ENCODE results near the gene GJA4.

Gene GJA4

DNA sequence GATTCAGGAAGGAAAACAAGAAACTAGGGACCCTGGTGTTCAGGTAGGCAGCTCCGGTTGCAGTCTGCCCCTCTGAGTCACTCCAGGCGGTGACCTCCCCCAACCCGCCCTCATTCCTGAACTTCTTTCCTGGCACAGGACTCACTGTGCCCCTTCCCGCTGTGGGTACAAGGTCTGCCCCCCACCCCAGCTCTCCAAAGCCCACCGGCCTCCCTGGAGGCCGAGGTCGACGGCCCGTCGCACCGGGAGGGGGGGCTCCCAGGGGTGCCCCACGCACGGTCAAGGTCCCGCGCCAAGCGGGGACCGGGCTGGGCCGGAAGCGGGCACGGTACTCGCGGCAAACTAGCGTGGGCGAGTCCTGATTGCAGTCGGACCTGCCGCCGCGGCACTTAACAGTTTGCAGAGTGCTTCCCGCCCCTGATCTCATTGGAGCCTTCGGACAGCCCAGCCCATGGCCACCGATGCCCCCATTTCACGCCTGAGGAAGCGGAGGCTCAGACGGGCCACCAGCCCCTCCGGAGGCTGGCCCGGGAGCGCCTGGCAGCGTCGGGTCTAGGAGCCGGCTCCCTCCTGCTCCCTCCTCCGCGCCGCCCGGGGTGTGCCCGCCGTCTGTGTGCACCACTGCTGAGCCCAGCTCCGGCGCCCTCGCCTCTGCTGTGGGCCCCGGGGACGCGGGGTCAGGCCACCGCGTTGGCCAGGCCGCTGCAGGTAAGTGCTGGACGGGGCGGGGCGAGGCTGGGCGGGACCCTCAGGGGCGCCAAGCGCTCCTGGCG lies 11.5 kb upstream of the GJA4 start, which contains the start of gene GJB3:
TSS of gene GJB3 (plus strand) at position 144 of the 773 bp plus-strand sequence. CDS start 3,549 bp downstream, outside the sequence.
- DNase-seq (ENCODE audit: low read depth, low spot score): no peak
- TF ChIP-seq, protein P1, sequence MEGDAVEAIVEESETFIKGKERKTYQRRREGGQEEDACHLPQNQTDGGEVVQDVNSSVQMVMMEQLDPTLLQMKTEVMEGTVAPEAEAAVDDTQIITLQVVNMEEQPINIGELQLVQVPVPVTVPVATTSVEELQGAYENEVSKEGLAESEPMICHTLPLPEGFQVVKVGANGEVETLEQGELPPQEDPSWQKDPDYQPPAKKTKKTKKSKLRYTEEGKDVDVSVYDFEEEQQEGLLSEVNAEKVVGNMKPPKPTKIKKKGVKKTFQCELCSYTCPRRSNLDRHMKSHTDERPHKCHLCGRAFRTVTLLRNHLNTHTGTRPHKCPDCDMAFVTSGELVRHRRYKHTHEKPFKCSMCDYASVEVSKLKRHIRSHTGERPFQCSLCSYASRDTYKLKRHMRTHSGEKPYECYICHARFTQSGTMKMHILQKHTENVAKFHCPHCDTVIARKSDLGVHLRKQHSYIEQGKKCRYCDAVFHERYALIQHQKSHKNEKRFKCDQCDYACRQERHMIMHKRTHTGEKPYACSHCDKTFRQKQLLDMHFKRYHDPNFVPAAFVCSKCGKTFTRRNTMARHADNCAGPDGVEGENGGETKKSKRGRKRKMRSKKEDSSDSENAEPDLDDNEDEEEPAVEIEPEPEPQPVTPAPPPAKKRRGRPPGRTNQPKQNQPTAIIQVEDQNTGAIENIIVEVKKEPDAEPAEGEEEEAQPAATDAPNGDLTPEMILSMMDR (IDR thresholded peaks at IDR 0.05; ENCODE audit: low read depth, low read length): no peak
- in situ Hi-C loops (cut with HindIII; ENCODE audit: low sequenced_read_pairs): no loop called here
- no peak within 1 kb of the TSS for H3K4me3 ChIP-seq (ENCODE audit: low read depth, low read length)

DNA sequence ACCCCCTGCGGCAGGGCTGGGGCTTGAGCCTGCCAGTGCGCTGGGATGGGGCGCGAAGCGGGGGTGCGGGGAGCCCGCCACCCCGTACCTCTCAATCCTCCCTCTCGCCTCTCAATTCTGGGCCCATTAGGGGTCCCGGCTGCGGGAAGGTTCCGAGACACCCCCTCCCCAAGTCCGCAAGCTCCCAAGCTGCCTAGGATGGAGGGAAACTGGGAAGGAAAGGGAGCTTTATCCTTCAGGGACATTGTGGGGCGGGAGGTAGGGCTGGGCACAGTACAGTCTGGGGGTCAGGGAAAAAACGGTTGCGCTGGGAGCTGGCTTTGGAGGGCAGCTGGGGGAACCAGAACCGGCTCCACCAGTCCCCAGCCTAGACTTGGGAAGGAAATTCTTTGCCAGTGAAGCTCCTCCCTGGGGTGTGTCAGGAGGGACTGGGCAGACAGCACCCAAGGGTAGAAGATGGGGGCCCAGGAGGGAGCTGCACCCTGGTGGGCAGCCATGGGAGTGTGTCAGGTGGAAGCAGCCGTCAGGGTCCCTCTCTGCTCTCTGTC lies 10.9 kb upstream of the GJA4 start:
- no peak for DNase-seq (ENCODE audit: low read depth, low spot score)
- TF ChIP-seq, protein P1 (IDR thresholded peaks at IDR 0.05; ENCODE audit: low read depth, low read length): no peak
- no peak overlapping the region for H3K4me3 ChIP-seq (ENCODE audit: low read depth, low read length)
- in situ Hi-C loops (cut with HindIII; ENCODE audit: low sequenced_read_pairs): no loop called here

DNA sequence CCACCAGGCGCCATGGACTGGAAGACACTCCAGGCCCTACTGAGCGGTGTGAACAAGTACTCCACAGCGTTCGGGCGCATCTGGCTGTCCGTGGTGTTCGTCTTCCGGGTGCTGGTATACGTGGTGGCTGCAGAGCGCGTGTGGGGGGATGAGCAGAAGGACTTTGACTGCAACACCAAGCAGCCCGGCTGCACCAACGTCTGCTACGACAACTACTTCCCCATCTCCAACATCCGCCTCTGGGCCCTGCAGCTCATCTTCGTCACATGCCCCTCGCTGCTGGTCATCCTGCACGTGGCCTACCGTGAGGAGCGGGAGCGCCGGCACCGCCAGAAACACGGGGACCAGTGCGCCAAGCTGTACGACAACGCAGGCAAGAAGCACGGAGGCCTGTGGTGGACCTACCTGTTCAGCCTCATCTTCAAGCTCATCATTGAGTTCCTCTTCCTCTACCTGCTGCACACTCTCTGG lies 8.0 kb upstream of the GJA4 start:
- in situ Hi-C loops (cut with HindIII; ENCODE audit: low sequenced_read_pairs): no loop called here
- TF ChIP-seq, protein P1 (IDR thresholded peaks at IDR 0.05; ENCODE audit: low read depth, low read length): no peak
- no peak for DNase-seq (ENCODE audit: low read depth, low spot score)
- H3K4me3 ChIP-seq (ENCODE audit: low read depth, low read length): no peak overlapping the region

DNA sequence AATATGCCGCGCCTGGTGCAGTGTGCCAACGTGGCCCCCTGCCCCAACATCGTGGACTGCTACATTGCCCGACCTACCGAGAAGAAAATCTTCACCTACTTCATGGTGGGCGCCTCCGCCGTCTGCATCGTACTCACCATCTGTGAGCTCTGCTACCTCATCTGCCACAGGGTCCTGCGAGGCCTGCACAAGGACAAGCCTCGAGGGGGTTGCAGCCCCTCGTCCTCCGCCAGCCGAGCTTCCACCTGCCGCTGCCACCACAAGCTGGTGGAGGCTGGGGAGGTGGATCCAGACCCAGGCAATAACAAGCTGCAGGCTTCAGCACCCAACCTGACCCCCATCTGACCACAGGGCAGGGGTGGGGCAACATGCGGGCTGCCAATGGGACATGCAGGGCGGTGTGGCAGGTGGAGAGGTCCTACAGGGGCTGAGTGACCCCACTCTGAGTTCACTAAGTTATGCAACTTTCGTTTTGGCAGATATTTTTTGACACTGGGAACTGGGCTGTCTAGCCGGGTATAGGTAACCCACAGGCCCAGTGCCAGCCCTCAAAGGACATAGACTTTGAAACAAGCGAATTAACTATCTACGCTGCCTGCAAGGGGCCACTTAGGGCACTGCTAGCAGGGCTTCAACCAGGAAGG lies 7.4 kb upstream of the GJA4 start:
- in situ Hi-C loops (cut with HindIII; ENCODE audit: low sequenced_read_pairs): no loop called here
- TF ChIP-seq, protein P1 (IDR thresholded peaks at IDR 0.05; ENCODE audit: low read depth, low read length): no peak

DNA sequence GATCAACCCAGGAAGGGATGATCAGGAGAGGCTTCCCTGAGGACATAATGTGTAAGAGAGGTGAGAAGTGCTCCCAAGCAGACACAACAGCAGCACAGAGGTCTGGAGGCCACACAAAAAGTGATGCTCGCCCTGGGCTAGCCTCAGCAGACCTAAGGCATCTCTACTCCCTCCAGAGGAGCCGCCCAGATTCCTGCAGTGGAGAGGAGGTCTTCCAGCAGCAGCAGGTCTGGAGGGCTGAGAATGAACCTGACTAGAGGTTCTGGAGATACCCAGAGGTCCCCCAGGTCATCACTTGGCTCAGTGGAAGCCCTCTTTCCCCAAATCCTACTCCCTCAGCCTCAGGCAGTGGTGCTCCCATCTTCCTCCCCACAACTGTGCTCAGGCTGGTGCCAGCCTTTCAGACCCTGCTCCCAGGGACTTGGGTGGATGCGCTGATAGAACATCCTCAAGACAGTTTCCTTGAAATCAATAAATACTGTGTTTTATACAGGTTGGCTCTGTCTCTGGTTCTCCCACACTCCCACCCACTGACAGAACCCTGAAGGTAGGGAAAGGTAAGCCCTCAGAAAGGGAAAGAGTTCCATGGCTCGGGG lies 6.8 kb upstream of the GJA4 start:
- in situ Hi-C loops (cut with HindIII; ENCODE audit: low sequenced_read_pairs): no loop called here
- TF ChIP-seq, protein P1 (IDR thresholded peaks at IDR 0.05; ENCODE audit: low read depth, low read length): no peak

More for the DNA sequence above, 7.4 kb upstream of the GJA4 start:
- DNase-seq (ENCODE audit: low read depth, low spot score): no peak
- H3K4me3 ChIP-seq (ENCODE audit: low read depth, low read length): no peak overlapping the region

DNA sequence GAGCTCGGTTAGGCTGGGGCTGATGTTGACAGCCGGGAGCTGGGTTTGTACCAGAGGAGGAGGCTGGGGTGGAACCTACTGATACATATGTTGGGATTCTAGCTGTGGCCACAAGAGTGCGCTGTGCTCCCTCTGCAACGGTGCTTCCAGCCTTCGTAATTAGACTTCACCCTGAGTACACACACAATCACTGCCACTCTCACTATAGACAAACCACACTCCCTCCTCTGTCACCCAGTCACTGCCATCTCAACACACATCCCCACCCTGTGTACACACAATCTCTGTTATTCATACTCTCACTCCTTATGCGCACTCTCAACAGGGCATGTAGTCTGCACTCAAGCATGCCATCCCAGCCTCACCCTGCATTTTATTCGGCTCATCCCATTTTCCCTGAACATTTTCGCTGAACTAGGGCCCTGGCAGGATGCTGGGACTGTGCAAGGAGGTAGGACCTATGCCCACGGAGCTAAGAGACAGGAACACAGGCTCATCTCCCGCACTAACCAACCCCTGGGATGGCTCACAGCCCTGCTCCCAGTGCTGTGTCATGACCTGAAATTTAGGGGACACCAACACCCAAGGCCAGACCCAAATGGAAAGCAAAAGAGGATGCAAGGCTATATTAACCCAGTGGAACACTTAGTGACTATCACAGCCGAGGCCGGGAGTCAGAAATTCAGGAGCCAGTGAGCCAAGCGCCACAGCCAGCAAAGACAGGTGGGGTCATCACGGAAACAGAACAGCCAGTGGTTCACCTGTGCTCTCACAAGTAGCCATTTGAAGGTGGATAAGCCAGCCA lies 6.1 kb upstream of the GJA4 start:
- in situ Hi-C loops (cut with HindIII; ENCODE audit: low sequenced_read_pairs): no loop called here
- H3K4me3 ChIP-seq (ENCODE audit: low read depth, low read length): no peak overlapping the region
- peak; percentile 60 for DNase-seq (ENCODE audit: low read depth, low spot score)
- TF ChIP-seq, protein P1 (IDR thresholded peaks at IDR 0.05; ENCODE audit: low read depth, low read length): peak; percentile 90

More for the DNA sequence above, 6.8 kb upstream of the GJA4 start:
- no peak for DNase-seq (ENCODE audit: low read depth, low spot score)
- H3K4me3 ChIP-seq (ENCODE audit: low read depth, low read length): no peak overlapping the region

Data from astrocyte of the spinal cord (primary cell).